GM18951 (cell line): Measurements from ENCODE around the gene DTYMK.
"Not testable (repeated sequence)": the region's sequence is repeated elsewhere in the genome, so short reads cannot be mapped to it uniquely, and the experiment has no call there.

Experiments used
- POLR2A ChIP-seq: IDR thresholded peaks from 4 replicates; pipeline ENCODE4 v1.6.1; 2011; ENCODE audit warnings: mild to moderate bottlenecking; ENCODE audit not compliant: insufficient read length, insufficient read depth; ENCODE audit errors: extremely low read depth
- in situ Hi-C: fragments of 300-500 bp; cut with MboI; formaldehyde crosslinking; loops from one replicate; pipeline ENCODE4 v1.12.0; 2022; ENCODE audit warnings: low sequenced_read_pairs, mixed read lengths, inconsistent platforms; ENCODE audit not compliant: unreplicated experiment

Gene DTYMK

GRCh38 chr2:241673189-241673663 is 13.4 kb downstream of the DTYMK start:
- TF ChIP-seq POLR2A = no peak
- in situ Hi-C loops = no loop called here

DNA sequence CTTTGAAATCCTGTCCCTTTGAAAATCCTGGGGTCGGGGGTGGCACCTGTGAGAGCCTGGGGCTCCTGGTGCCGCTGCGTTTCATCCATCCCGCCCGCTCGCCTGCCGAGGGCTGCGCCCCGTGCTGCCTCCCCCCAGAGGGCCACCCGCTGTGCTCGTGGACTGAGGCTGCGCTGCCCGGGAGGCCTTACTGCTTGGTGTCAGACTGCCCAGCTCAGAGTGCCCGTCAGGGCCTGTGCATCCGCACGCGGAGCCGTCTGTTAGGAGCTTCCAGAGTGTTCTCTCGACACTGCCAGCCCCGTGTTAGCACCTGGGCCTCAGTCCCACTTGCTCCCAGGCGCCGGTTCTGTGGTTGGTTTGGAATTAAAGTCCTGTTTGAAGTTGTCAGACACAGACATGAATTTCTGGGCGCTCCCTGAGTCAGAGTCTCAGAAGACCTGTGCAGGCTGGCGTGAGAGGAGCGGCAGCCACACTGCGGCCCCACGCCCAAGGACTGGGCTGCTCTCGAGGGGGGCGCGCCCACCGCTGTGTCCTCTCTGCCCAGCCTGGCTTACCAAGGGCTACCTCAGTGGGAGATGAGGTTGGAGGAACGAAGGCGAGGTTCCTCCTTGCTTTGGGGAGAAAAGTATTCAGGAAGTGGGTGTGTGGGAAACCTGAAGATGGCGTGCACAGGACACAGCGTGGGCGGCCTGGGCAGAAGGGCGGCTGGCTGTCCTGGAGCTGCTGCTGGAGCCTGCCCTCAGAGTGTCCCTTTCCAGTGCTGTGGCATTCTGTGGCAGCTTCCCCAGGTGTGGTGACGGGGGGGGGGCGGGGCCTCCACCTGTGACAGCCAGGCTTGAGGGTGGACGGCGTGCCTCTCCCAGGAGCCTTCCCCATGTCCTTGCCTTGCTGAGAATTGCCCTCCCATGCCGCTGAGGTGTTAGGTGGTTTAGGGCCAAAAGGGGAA is 14.1 kb downstream of the DTYMK start:
- in situ Hi-C loops = no loop called here
- no peak for TF ChIP-seq POLR2A

- no peak for TF ChIP-seq POLR2A
- in situ Hi-C loops = no loop called here
These were observed 15.0 kb downstream of the DTYMK start for GRCh38 chr2:241671457-241672240.

- in situ Hi-C loops = no loop called here
These were observed 16.1 kb downstream of the DTYMK start for GRCh38 chr2:241670333-241671110.

DNA sequence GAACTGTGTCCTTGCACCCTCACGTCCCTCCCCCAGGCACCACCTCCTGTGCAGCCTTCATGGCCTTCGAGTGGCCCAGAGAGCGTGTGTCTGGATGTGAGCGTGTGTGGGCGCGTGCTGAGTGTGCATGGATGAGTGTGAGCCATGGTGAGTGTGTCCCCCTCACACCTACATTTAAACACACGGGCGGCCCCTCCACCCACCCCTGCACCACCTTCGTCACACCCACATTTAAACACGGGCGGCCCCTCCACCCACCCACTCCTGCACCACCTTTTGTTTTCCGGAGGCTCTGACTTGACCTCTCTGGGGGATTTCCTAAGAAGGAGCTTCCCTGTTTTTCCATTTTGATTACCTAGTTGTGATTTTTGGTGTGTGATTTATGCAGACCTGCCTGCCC is 17.8 kb downstream of the DTYMK start:
- in situ Hi-C loops = no loop called here
- TF ChIP-seq POLR2A = no peak

More at GRCh38 chr2:241670333-241671110, 16.1 kb downstream of the DTYMK start:
- no peak for TF ChIP-seq POLR2A

GRCh38 chr2:241668354-241668753 is 18.3 kb downstream of the DTYMK start:
- no peak for TF ChIP-seq POLR2A
- in situ Hi-C loops = no loop called here

GRCh38 chr2:241666627-241667400 is 19.8 kb downstream of the DTYMK start:
- no peak for TF ChIP-seq POLR2A
- in situ Hi-C loops = no loop called here

GRCh38 chr2:241665731-241666440 is 20.7 kb downstream of the DTYMK start:
- TF ChIP-seq POLR2A = no peak
- in situ Hi-C loops = no loop called here

GRCh38 chr2:241662731-241663130 is 23.9 kb downstream of the DTYMK start:
- in situ Hi-C loops = not testable (repeated sequence)

GRCh38 chr2:241660593-241661213 is 25.9 kb downstream of the DTYMK start:
- no peak for TF ChIP-seq POLR2A
- in situ Hi-C loops = no loop called here

- in situ Hi-C loops = no loop called here
These were observed 27.4 kb downstream of the DTYMK start for GRCh38 chr2:241659150-241659739.

More at GRCh38 chr2:241659150-241659739, 27.4 kb downstream of the DTYMK start:
- no peak for TF ChIP-seq POLR2A
